ENCODE results near the gene ZNF423. TPM values are rescaled to one million over a fixed set of nuclear protein-coding genes. Genes with fewer than 3 reads are reported as not detected.

Gene ZNF423
- total RNA-seq, 4 donors from 2014 or later: 7.0 to 19.7 (median 8.4) TPM

DNA sequence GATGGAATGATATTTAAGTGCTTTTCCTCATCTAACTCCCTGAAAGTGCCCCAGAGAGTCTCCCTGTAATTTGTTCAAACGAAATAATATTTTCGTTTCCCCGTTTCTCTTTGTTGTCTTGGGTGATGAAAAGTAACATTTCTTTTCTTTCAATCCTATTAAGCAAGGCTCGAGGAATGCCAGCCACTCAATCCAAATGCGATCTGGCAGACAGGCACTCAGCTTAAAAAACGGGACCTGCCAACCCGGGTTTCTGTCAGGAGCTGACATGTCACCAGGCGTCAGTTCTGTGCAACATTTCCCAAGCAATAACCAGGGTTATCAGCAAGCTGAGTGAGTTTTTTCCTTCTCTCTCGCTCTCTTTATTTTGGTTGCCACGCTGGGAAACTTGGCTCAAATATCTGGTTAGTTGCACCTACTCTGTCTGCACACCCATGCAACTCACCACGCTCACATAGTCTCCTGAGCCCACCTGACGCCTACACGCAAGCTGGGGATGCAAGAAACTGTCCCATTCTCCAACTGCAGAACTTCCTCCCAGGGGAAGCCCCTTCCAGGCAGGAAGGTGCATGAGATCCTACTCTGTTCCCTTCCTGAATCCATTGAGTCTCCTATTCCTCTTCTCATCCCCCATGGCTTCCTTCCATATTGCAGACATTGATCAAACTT lies 274.1 kb downstream of the ZNF423 start:
- no peak overlapping the region for H3K4me3 ChIP-seq
- no peaks in the 10 kb centered on the region for H3K27me3 ChIP-seq
- H3K4me1 ChIP-seq: peaks cover 0 to 14% (median 0%) of the 10 kb centered on the region in 3 donors
- no peak overlapping the region for H3K27ac ChIP-seq
- TF ChIP-seq, protein P1, sequence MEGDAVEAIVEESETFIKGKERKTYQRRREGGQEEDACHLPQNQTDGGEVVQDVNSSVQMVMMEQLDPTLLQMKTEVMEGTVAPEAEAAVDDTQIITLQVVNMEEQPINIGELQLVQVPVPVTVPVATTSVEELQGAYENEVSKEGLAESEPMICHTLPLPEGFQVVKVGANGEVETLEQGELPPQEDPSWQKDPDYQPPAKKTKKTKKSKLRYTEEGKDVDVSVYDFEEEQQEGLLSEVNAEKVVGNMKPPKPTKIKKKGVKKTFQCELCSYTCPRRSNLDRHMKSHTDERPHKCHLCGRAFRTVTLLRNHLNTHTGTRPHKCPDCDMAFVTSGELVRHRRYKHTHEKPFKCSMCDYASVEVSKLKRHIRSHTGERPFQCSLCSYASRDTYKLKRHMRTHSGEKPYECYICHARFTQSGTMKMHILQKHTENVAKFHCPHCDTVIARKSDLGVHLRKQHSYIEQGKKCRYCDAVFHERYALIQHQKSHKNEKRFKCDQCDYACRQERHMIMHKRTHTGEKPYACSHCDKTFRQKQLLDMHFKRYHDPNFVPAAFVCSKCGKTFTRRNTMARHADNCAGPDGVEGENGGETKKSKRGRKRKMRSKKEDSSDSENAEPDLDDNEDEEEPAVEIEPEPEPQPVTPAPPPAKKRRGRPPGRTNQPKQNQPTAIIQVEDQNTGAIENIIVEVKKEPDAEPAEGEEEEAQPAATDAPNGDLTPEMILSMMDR (IDR thresholded peaks at IDR 0.05): no peak
- TF ChIP-seq POLR2A (IDR thresholded peaks at IDR 0.05) (no peak), EP300 (IDR thresholded peaks at IDR 0.05) (no peak), POLR2AphosphoS5 (IDR thresholded peaks at IDR 0.05) (no peak)
- no peaks in the 10 kb centered on the region for H3K36me3 ChIP-seq
- 66 to 100% methylated on average over 5 to 13 of the region's 13 CpGs for WGBS, 2 donors (ENCODE audit: low coverage in 1 of 2)
- ATAC-seq: no peak
- no peaks in the 10 kb centered on the region for H3K9me3 ChIP-seq

DNA sequence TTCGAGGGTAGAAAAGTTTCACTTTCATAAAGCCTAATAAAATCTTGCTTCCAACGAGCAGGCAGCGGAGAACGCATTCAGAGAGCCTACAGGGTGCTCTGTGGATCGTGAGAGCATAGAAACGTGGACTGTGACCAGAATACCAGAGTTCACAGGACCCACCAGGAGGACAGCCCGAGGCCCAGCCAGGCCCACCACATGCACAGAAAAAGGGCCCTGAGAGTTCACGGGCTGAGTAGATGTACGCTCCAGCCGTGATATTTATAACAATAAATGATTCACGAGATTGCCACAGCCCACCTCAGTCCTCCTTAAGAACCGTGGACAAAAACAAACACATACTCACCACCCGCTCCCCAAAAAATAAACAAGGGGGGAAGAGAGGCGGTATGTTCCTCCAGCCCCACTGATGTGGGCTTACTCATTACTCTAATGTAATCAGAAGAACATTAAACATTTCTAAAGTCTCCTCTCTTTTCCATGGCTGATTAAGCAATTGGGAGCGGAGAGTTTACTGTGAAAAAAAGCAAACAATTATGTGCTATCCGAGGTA lies 275.1 kb downstream of the ZNF423 start:
- H3K27ac ChIP-seq: peak overlapping the region in 1 of 4 donors; percentile 43
- TF ChIP-seq POLR2A (IDR thresholded peaks at IDR 0.05) (no peak), POLR2AphosphoS5 (IDR thresholded peaks at IDR 0.05) (no peak), EP300 (IDR thresholded peaks at IDR 0.05) (no peak)
- TF ChIP-seq, protein P1 (IDR thresholded peaks at IDR 0.05): no peak
- H3K27me3 ChIP-seq: no peaks in the 10 kb centered on the region
- H3K4me1 ChIP-seq: peaks cover 0 to 5% (median 0%) of the 10 kb centered on the region in 3 donors
- ATAC-seq: no peak
- H3K4me3 ChIP-seq: no peak overlapping the region
- 57 to 81% methylated on average over 8 to 9 of the region's 16 CpGs for WGBS, 2 donors (ENCODE audit: low coverage in 1 of 2)
- no peaks in the 10 kb centered on the region for H3K36me3 ChIP-seq
- no peaks in the 10 kb centered on the region for H3K9me3 ChIP-seq

DNA sequence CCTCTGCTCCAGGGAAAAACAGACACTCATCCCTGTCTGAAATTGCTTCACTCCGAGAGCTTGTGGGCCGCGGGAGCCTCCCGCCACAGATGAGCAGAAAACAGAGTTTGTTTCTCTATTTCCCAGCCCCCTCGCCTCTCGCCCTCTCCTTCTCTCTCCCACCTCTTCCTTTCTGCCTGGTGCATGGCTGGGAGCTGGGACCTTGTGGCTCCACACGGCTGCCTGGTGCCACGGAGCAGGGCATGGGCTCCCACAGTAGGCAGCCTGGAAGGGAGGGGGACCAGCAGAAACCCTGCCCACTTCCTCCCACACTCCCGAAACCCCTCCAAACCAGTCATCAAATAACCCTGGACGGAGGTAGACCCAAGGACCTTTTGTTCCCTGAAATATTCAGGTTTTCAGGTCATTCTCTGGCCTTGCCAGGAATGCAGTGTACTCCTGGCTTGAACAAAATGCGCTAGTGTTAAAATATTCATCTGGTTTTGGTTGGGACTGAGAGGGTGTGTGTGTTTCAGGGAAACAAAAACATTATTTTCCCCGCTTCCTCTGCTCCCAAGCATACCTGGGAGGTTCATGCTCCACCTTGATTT lies 277.4 kb downstream of the ZNF423 start:
- no peaks in the 10 kb centered on the region for H3K36me3 ChIP-seq

DNA sequence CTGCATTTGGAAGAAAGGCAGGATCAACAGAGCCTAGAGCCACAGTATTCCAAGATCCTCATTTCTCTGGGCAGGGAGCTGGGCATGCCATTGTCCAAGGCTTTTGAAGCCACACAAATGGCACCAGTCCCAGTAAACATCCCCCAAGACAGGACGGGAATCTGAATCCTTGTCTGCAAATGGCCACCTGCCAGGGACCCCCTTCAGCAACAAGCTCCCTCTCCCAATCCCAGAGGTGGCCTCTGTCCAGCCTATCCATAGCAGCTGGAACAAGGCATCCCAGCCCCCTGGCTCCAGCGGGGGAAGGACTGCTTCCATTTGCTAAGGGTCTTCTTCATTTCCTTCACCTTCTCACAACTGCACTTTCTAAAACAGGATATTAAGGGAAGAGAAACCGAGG lies 277.9 kb downstream of the ZNF423 start:
- H3K27ac ChIP-seq: no peak overlapping the region
- no peaks in the 10 kb centered on the region for H3K27me3 ChIP-seq
- no peak for ATAC-seq
- 77 to 83% methylated on average over 2 to 3 of the region's 3 CpGs for WGBS, 2 donors (ENCODE audit: low coverage in 1 of 2)
- peaks cover 0 to under 1% of the 10 kb centered on the region in 2 donors for H3K36me3 ChIP-seq
- H3K4me3 ChIP-seq: no peak overlapping the region
- peaks cover 0 to 5% (median 0%) of the 10 kb centered on the region in 3 donors for H3K4me1 ChIP-seq
- TF ChIP-seq, protein P1 (IDR thresholded peaks at IDR 0.05): no peak
- TF ChIP-seq EP300 (IDR thresholded peaks at IDR 0.05) (no peak), POLR2AphosphoS5 (IDR thresholded peaks at IDR 0.05) (no peak), POLR2A (IDR thresholded peaks at IDR 0.05) (no peak)
- H3K9me3 ChIP-seq: no peaks in the 10 kb centered on the region

More for the DNA sequence above, 277.4 kb downstream of the ZNF423 start:
- TF ChIP-seq, protein P1 (IDR thresholded peaks at IDR 0.05): no peak
- TF ChIP-seq POLR2AphosphoS5 (IDR thresholded peaks at IDR 0.05): no peak
- no peak for TF ChIP-seq EP300 (IDR thresholded peaks at IDR 0.05)
- TF ChIP-seq POLR2A (IDR thresholded peaks at IDR 0.05): no peak
- no peak overlapping the region for H3K4me3 ChIP-seq
- no peak for ATAC-seq
- no peaks in the 10 kb centered on the region for H3K9me3 ChIP-seq
- H3K27ac ChIP-seq: no peak overlapping the region
- 85 to 98% methylated on average over 5 to 6 of the region's 12 CpGs for WGBS, 2 donors (ENCODE audit: low coverage in 1 of 2)
- no peaks in the 10 kb centered on the region for H3K27me3 ChIP-seq
- H3K4me1 ChIP-seq: peaks cover 0 to 5% (median 0%) of the 10 kb centered on the region in 3 donors
